Stimulated activated CD8-positive, alpha-beta memory T cell treated with anti-CD3 and anti-CD28 coated beads, Interleukin-4, amount 100 ng/mL, for 48 hours (primary cell): Measurements from ENCODE around the gene NEK1.
"Not testable (repeated sequence)": the region's sequence is repeated elsewhere in the genome, so short reads cannot be mapped to it uniquely, and the experiment has no call there.

Experiments used
- DNase-seq: peaks from one replicate; pipeline ENCODE4 v3.0.0-alpha.2; 2020

The NEK1 gene

DNA sequence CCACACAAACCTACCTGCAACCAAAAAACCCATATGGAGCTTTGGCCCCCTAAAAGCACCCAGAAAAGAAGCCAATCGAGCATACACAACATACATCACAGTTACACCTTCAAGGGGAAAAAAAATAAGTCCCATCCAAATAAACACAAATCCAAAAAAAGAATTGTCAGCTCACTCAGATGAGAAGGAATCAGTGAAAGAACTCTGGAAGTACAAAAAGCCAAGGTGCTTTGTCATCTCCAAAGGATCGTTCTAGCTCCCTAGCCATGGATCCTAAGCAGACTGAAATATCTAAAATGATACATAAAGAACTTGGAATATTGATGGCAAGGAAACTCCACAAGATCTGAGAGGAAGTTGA, 119.2 kb downstream of the NEK1 start:
- no peak for DNase-seq

DNA sequence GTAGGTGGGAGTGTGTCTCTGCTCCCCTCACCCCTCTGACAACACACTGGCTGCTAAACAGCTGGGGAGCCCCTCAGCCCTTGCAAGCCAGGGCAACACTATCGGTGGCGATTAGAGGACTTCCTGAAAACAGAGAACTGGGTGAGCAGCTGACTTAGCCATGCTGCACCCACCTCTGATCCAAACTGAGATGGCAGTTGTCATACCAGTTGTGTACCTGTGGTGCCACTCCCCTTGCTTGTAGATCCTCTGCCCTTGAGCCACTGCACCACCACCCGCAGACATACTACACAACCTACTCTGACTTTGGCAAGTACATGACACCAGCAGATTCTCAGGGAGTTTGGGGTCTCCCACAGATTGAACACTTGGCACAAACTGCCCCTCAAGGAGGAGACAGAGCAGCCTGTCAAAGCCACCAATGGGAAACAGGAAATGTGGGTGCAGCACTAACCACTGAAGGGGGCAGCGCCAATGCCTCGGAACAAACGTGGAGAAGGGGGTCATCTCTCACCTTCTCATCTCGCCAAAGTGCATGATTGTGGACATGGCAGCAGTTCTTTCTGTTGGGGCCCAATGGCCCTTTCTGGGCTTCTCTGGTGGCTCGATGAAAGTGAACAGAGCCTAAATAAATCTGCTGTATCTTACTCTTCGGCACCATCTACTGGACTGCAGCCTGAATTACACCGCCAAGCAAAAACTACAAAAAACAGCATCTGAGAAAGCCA, 119.8 kb downstream of the NEK1 start:
- DNase-seq = peak; percentile 34

DNA sequence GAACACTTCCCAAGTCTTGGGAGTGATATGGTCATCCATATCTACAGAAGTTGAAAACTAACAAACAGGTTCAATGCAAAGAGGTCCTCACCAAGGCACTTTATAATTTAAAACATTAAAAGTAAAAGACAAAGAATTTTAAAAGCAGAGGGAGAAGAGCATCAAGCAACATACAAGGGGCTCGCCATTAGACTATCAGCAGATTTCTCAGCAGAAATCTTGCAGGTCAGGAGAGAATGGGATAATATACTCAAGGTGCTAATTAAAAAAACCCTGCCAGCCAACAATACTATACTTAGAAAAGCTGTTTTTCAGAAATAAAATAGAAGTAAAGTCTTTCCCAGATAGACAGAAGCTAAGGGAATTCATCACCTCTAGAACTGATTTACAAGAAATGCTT, 121.2 kb downstream of the NEK1 start:
- DNase-seq = no peak

DNA sequence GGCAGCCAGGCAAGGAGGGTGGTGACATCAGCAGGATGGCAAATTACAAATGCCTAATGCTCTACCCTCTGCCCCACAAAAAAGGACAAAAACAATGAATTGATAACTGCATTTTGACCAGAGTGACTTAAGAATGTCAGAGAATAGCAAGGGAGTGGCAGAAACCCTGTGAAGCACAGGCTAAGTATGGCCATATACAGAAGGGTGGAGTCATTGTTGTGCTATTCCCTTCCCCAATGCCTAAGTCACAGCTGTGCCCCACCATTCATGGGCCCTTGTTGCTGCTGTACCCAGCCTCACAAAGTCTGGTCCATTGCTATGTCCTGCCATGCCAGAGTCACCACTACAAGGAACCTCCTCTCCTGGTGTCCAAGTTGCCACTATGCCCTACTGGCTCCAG, 123.1 kb downstream of the NEK1 start:
- DNase-seq = no peak

- peak; percentile 37 for DNase-seq
Measured at GRCh38 chr4:169485791-169486742, 126.3 kb downstream of the NEK1 start.

GRCh38 chr4:169485086-169485485, 127.3 kb downstream of the NEK1 start:
- no peak for DNase-seq

DNA sequence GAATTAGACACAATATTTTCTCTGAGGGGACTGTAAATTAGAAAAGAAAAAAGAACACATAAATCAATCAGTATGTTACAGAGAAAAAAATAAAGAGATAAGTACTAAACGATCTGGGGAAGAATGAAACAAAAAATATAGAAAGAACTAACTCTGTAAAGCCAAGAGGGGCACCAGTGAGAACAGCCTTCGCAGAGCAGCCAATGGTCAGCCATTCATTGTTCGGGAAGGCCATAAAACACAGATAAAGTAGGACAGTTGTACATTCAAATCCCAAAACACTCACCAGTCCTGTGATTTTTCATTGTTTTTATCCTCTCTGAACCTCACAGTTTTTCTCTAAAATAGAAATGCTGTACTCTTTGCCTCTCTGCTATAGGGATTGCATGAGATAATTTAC, 127.9 kb downstream of the NEK1 start:
- DNase-seq = no peak

DNA sequence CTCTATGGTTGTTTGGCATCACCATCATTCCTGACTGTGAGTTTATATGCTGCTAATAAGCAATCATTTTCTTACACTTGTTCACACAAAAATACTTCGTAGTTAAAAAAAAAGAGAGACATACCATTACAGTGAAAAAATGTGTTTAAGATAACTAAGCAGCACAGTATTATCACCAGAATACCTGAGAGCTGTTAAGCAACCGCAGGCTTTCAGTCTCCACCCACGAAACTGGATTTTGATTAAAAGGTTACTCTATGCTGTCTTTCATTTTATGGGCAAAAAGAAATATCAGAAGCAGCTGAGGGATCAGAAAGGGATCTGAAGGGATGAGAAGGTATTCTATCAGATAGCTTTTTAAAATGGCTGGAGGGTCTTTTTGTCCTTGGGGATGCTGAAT, 148.3 kb downstream of the NEK1 start:
- no peak for DNase-seq

GRCh38 chr4:169460081-169460480, 152.3 kb downstream of the NEK1 start:
- DNase-seq = no peak

DNA sequence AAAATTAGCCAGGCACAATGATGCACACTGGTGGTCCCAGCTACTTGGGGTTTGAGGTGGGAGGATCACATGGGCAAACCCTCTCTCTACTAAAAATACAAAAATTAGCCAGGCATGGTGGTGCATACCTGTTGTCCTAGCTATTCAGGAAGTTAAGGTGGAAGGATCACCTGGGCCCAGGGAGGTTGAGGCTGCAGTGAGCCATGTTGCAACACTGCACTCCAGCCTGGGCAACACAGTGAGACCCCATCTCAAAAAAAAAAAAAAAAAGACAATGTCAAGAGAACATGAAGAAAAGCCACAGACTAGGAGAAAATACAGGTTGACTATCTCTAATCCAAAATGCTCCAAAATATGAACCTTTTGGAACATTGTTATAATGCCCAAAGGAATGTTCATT, 153.8 kb downstream of the NEK1 start:
- DNase-seq = no peak

GRCh38 chr4:169452644-169453043, 159.7 kb downstream of the NEK1 start:
- not testable (repeated sequence) for DNase-seq

- DNase-seq = not testable (repeated sequence)
Measured at GRCh38 chr4:169448935-169449334, 163.4 kb downstream of the NEK1 start.

- no peak for DNase-seq
Measured at GRCh38 chr4:169446824-169447223, 165.6 kb downstream of the NEK1 start.

- no peak for DNase-seq
Measured at GRCh38 chr4:169443748-169444147, 168.6 kb downstream of the NEK1 start.

DNA sequence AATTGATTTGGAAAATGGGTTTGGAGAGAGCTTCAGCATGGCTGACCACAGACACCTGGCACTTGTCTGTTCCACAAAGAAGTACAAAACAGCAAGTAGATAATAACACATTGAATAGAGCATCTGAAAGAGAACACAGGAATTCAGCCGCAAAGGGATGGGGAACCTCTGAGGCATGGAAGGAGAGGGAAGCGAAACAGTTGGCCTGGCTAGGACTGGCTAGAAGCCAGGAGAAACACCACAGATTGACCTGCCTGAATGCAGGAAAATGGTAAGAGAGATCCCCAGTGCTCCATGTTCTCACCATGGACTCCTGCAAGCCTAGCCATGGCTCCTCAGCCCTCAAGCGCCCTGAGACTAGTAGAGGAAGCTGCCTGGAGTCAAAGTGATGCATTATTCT, 171.9 kb downstream of the NEK1 start:
- no peak for DNase-seq

- DNase-seq = no peak
Measured at GRCh38 chr4:169439244-169439643, 173.1 kb downstream of the NEK1 start.

DNA sequence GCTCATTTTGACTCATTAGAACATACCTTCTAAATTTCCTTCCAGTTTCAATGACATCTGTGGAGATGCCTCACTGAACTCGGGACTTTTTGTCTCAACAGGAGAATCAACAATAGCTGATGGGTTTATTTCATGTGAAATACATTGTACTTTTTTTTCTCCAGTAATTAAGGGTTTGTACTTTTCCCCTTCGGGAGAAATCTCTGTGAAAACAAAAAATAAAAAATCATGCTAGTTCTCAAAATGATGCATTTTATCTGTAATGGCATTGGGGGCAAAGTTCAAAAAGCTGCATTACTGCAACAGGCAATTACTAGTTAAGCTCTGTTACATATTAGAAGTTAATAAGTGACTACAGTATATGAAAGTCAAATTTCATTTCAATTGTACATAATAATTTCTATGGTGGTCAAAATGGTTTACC, 174.3 kb downstream of the NEK1 start:
- no peak for DNase-seq

DNA sequence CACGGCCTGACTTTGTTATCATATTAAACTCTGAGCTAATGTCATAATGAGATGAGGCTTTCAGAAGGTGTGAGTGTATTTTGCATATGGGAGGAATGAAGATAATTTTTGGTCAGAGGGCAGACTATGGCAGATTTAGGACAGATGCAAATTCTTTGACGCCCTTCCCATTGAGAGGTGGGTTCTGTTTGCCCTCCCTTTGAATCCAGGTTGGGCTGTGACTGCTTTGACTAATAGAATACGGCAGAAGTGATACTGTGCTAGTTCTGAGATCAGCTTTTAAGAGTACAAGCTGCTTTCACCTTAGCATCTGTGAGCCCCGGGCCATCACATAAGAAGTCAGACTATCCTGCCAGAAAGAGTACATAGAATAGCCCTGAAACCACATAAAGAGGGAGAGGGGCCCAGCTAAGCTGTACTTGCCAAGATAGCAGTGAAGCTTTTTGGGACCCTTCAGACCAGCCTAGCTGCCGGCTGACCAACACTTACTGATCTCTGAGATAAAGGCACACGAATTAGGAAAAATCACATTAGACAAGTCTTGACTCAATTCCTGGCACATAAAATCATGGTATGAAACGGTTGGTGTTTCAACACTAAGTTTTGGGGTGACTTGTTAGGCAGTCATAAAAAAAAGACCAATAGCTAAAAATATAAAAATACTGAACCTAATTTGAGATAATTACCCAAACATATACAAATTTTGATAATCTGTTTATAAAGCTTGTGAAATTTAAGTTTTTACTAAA, 174.9 kb downstream of the NEK1 start:
- no peak for DNase-seq

- DNase-seq = no peak
Measured at GRCh38 chr4:169436734-169437133, 175.6 kb downstream of the NEK1 start.

- no peak for DNase-seq
Measured at GRCh38 chr4:169428376-169428775, 184.0 kb downstream of the NEK1 start.

DNA sequence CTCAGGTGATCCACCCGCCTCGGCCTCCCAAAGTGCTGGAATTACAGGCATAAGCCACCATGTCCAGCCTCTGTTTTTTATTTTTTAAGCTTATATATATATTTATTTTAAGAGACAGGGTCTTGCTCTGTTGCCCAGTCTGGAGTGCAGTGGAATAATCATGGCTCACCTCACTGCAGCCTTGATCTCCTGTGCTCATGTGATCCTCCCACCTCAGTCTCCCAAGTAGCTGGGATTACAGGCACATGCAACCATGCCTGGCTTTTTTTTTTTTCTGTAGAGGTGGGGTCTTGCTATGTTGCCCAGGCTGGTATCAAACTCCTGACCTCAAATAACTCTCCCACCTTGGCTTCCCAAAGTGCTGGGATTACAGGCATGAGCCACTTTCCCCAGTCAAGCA, 184.7 kb downstream of the NEK1 start:
- not testable (repeated sequence) for DNase-seq

DNA sequence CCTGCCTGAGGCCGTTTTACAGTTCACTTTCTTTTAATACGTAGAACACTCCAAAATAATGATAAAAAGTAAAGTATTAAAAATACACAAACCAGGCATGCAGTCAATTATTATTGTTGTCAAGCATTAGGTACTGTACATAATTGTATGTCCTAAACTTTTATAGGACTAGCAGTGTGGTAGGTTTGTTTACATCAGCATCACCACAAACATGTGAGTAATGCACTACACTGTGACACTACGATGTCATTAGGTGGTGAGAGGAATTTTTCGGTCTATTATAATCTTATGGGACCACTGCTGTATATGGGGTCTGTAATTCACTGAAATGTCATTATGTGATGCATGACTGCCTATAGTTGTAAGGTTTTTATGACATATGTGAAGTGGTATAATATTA, 192.1 kb downstream of the NEK1 start:
- no peak for DNase-seq

DNA sequence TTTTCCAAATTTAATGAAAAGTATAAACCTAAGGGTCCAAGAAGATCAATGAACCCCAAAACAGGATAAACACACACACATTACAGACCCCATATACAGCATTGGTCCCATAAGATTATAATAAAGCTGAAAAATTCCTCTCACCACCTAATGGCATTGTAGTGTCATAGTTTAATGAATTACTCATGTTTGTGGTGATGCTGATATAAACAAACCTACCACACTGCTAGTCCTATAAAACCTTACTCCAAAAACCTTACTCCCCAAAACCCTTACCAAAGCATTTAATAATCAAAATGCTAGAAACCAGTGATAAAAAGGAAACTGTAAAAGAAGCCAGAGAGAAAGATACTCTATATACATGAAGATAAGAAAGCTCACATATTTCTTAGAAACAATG, 193.5 kb downstream of the NEK1 start:
- no peak for DNase-seq
